Fibroblast of pulmonary artery (primary cell): ENCODE results near the gene AGPAT2.

ENCODE experiments used
- DNase-seq: peaks from one replicate; pipeline ENCODE4 v3.0.0-alpha.2; 2010; ENCODE audit warnings: low read depth
- H3K4me3 ChIP-seq: replicated peaks from 2 replicates; pipeline ENCODE4 v1.5.1; 2011; ENCODE audit warnings: low read depth, mild to moderate bottlenecking, control low read depth, low read length, moderate library complexity
- TF ChIP-seq, protein P1 (sequence below): IDR thresholded peaks from 2 replicates; pipeline ENCODE4 v1.5.1; 2011; ENCODE audit warnings: mild to moderate bottlenecking, control low read depth, low read length, inconsistent platforms; ENCODE audit errors: missing control alignments

The AGPAT2 gene

DNA sequence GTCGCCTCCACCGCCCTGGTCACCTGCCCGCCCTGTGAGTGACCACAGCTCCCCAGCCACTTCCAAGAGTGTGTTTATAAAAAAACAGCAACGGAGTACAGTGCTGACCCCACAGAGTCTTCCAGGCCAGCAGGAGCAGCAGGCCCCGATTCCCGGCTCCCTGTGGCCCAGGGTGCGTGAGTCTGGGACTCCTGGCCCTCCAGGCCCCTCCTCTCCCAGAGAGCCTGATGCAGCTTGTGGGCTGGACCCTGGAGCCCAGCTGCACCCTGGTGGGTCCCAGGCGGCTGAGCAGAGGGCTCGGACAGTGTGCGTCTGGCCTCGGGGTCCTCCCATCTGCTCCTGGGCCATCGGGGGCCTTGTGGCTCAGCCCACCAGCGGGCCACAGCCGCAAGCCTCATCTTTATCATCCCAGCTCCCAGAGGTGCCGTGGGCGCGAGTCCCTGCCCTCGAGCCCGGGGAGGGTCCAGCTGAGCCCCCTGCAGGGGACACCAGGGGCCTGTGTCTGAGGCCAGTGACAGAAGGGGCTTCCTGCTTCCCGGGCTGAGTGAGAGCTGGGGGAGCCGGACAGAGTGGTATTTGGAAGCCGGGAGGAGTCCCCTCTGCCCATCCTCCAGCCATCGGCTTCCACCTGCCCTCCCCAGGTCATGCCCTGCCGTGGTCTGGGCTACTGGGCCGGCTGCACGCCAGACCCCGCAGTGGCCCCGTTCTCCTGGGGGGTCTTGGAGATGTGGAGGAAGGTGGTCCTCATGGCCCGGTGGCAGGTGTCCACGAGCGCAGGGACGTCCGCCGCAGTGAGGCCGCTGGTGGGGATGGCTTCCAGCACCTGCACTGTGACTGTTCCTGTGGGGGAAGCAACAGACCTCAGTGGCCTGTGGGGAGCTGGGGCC lies 13.9 kb downstream of the AGPAT2 start:
- no peak for DNase-seq
- TF ChIP-seq, protein P1, sequence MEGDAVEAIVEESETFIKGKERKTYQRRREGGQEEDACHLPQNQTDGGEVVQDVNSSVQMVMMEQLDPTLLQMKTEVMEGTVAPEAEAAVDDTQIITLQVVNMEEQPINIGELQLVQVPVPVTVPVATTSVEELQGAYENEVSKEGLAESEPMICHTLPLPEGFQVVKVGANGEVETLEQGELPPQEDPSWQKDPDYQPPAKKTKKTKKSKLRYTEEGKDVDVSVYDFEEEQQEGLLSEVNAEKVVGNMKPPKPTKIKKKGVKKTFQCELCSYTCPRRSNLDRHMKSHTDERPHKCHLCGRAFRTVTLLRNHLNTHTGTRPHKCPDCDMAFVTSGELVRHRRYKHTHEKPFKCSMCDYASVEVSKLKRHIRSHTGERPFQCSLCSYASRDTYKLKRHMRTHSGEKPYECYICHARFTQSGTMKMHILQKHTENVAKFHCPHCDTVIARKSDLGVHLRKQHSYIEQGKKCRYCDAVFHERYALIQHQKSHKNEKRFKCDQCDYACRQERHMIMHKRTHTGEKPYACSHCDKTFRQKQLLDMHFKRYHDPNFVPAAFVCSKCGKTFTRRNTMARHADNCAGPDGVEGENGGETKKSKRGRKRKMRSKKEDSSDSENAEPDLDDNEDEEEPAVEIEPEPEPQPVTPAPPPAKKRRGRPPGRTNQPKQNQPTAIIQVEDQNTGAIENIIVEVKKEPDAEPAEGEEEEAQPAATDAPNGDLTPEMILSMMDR: no peak
- H3K4me3 ChIP-seq: no peak overlapping the region

DNA sequence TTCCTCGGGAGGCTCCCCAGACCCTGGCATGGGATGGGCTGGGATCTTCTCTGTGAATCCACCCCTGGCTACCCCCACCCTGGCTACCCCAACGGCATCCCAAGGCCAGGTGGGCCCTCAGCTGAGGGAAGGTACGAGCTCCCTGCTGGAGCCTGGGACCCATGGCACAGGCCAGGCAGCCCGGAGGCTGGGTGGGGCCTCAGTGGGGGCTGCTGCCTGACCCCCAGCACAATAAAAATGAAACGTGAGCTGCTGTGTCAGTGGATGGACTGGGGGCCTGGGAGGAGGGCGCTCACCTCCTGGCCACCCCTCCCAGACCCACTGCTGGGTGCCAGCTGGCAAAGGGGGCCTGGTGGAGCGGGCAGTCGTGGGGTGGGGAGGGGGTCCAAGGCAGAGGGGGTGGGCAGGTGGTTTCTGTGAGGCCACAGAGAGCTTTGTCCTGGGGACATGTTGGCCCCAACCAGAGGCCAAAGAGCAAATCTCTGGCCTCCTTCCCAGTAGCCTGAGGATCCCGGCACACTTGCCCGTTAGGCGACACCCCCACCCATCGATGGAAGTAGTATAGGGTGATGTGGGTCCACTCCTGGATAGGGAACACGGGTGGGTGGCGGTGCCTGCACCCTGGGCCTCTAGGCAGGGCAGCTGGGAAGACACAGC lies 14.7 kb downstream of the AGPAT2 start:
- H3K4me3 ChIP-seq: no peak overlapping the region
- TF ChIP-seq, protein P1: no peak
- no peak for DNase-seq

DNA sequence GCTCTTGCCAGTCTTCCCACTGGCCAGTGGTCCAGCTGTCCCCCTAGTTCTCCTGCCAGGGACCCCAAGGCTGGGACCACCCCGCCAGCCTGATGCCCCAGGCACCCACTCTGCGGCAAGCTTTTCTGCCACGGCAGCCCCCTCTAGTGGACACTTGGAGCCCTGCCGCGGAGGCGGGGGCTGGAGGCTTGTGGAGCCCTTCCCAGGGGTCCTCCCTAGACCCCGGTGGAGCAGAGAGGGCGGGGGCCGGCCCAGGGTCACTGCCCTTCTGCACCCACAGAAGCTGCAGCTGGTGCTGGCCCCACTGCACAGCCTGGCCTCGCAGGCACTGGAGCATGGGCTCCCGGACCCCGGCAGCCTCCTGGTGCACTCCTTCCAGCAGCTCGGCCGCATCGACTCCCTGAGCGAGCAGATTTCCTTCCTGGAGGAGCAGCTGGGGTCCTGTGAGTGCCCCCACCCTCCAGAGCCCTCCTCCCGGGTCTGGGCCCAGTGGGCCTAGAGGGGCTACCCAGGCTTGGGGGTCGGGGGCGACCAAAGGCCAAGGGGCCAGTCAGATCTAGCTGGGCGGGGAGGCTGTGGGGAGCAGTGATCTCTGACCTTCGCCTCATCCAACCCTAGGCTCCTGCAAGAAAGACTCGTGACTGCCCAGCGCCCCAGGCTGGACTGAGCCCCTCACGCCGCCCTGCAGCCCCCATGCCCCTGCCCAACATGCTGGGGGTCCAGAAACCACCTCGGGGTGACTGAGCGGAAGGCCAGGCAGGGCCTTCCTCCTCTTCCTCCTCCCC lies 15.4 kb downstream of the AGPAT2 start:
- DNase-seq: no peak
- H3K4me3 ChIP-seq: no peak overlapping the region
- TF ChIP-seq, protein P1: peak; percentile 73

DNA sequence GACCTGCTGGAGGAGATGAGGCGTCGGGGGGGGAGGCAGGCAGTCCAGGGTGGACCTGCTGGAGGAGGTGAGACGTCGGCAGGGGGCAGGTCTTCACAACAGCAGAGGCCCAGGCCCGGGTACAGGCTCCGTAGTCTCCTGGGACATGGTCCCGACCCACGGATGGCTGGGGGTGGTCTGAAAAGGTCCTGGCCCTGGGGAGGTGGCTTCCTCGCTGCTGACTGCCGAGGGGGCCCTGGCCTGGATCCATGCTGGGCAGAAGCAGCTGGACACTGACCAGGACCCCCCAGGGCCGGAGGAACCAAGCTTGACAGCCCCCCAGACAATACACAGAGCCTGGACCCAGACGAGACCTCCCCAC lies 16.0 kb downstream of the AGPAT2 start:
- no peak overlapping the region for H3K4me3 ChIP-seq
- TF ChIP-seq, protein P1: no peak
- DNase-seq: no peak

- DNase-seq: no peak
These were observed 16.5 kb downstream of the AGPAT2 start for GRCh38 chr9:136670576-136671253.

More at GRCh38 chr9:136670576-136671253, 16.5 kb downstream of the AGPAT2 start:
- no peak overlapping the region for H3K4me3 ChIP-seq
- TF ChIP-seq, protein P1: no peak
